Left forelimb (tissue), 1 donor: Measurements from ENCODE around the gene SLC35F6.
"Not testable (repeated sequence)": the region's sequence is repeated elsewhere in the genome, so short reads cannot be mapped to it uniquely, and the experiment has no call there.

Source experiments
- DNase-seq: peaks from one replicate; pipeline ENCODE4 v3.0.0-alpha.2; 2018; ENCODE audit warnings: low spot score

SLC35F6 gene

GRCh38 chr2:26757873-26758789 is 6.0 kb upstream of the SLC35F6 start:
- no peak for DNase-seq

- DNase-seq: no peak
Measured at GRCh38 chr2:26758790-26759321, 5.2 kb upstream of the SLC35F6 start.

GRCh38 chr2:26759845-26760244 is 4.2 kb upstream of the SLC35F6 start:
- DNase-seq: no peak

GRCh38 chr2:26760991-26761390 is 3.1 kb upstream of the SLC35F6 start:
- not testable (repeated sequence) for DNase-seq

DNA sequence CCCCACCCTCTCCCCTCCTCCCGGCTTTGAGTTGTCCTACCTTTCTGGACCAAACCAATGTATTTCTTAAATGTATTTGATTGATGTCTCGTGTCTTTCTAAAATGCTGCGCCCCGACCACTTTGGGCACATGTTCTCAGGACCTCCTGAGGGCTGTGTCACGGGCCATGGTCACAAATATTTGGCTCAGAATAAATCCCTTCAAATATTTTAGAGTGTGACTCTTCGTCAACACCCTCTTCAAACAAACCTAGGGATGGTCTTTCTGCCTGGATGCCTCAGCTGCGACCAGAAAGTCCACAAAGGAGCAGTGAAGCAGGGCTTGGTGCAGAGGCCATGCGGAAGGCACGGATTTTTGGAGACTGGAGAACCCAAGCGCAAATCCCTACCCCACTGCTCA is 1.1 kb upstream of the SLC35F6 start:
- no peak for DNase-seq

- DNase-seq: no peak
Measured at GRCh38 chr2:26764906-26765305, 822 bp downstream of the SLC35F6 start.

DNA sequence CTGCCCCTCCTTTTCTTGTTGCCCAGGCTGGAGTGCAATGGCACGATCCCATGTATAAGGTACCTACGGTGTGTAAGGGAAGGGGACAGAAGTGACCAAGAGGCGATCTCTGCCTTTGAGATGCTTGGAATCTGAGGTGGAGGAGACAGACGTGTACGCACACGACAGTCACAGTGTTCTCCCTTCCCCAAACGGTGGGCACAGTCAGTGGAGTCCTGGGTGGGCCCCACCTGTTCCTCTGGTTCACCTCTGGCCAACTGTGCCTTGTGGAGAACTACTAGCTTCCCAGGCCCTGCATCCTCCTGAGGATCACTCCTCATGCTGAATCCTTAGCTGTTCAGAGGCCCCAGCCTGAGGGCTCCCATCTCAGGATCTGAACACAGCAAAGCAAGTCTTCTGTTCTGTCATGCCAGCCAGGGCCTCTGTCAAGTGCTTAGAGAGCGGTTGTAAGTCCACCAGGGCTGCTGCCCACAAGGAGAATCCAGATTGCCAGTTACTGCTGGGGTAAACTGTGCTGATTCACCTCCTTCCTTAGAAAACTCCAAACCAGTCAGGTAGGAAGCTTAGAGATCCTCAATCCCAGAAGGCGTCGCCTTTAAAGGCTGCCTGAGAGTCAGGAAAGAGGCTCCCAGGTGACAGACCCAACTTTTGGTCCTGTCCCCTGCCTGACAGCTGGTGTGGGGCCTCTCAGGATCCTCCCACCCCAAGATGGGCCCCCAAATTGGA is 1.6 kb downstream of the SLC35F6 start:
- DNase-seq: no peak

DNA sequence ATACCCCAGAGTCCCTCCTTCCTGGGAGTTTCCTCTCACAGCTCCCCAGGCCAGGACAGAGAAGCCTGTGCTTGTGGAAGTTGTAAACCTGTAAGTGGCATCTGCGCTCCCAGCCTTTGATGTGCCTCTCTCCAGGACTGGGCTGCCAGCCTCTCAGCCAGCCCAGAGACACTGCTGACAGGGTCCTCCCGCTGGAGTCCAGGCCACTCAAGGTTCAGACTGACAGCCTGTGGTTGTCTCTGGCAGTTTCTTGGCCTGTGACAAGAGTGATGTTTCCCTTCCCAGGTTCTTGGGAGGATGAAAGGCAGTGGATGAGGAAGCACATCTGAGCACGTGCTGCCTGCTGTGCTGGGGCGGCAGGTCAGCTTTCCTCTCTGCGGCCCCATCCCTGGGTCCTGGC is 3.0 kb downstream of the SLC35F6 start:
- DNase-seq: no peak

- no peak for DNase-seq
Measured at GRCh38 chr2:26767894-26768487, 3.9 kb downstream of the SLC35F6 start.

DNA sequence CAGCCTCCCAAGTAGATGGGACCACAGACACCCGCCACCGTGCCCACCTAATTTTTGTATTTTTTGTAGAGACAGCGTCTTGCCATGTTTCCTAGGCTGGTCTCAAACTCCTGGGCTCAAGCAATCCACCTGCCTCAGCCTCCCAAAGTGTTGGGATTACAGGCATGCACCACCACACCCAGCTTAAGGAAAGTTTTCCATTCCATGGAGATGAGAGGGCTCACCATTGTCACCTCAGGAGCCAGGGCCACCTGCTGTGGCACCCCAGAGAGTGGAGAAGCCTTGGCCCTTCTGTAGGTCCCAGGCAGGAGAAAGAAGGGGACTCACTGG is 4.6 kb downstream of the SLC35F6 start:
- no peak for DNase-seq

GRCh38 chr2:26769089-26769761 is 5.1 kb downstream of the SLC35F6 start:
- no peak for DNase-seq

GRCh38 chr2:26770986-26771586 is 7.0 kb downstream of the SLC35F6 start:
- DNase-seq: no peak

DNA sequence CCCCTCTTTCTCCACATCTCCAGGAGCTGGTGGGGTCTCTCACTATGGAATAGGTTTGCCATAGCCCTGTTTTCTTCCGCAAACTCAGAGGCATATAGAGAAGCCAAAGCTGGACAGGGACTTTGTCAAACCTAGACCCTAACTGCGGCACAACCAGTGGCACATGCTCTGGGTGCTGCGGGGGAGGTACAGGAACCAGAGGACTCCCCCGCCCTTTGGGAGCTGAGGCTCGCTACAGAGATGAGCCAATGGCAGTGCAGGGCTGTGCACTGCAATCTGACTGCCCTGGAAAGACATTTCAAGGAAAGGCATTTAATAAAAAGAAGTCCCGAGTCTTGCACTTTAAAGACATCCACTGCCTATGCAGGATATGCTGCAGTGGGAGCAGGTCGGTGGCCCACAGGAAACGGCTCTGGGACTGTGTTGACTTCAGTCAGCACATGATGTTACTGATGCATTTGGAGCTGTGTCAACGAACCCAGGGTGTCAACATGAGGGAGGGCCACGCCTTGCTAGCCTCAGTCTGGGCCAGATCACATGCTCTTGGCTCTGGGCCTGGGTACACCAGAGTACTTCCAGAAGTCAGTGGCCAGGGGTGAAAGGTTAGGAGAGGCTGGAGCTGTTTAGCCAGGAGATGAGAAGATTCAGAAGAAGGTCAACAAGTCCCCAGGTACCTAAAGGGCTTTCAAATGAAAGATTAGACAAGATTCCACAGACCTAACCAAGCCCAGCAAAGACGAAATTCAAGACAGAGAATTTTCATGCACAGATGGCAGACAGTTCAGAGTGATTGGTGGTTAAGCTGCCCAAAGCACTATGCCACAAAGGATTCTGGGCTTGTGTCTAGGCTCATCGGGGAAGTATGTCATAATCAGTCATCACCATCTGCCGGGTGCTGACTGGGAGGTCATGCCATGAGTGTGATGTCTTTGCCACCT is 8.2 kb downstream of the SLC35F6 start:
- DNase-seq: no peak

- no peak for DNase-seq
Measured at GRCh38 chr2:26776195-26776800, 12.2 kb downstream of the SLC35F6 start.

- no peak for DNase-seq
Measured at GRCh38 chr2:26778098-26778497, 14.0 kb downstream of the SLC35F6 start.

GRCh38 chr2:26778507-26778906 is 14.4 kb downstream of the SLC35F6 start:
- no peak for DNase-seq

DNA sequence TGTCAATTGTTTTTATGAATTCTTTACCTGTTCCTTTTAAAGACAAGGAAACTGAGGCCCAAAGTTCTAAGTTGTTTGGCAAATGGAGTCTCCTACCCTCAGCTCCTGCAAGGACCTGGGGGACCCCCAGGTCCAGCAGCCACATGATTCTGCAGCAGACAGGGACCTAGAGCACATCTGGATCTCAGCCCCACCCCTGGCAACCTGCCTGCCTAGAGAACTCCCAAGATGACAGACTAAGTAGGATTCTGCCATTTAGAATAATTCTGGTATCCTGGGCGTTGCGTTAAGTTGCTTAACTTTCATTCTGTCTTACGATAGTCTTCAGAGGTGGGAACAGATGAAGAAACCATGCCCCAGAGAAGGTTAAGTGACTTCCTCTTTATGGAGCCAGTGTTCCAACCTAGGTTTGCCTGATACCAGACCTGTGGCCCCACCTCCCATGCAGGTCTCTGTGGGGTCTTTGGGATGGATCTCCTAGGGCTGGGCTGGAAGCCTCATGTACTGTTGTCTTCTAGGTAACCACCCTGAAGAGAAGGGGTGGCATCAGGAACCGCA is 16.2 kb downstream of the SLC35F6 start:
- DNase-seq: no peak

- DNase-seq: no peak
Measured at GRCh38 chr2:26782876-26783704, 19.0 kb downstream of the SLC35F6 start.
